H1 (cell line): Measurements from ENCODE around the gene TBC1D22A. TPM values are rescaled to one million over a fixed set of nuclear protein-coding genes. Genes with fewer than 3 reads are reported as not detected.

Experiments
- CTCF ChIA-PET: fragments of 300-600 bp; sonication (Branson Sonifier 250); formaldehyde crosslinking; loops from one replicate; lab custom pipeline; 2021; ENCODE audit not compliant: partially characterized antibody; lab: Charles Lee
- POLR2A ChIA-PET: fragments of 300-600 bp; sonication (Branson Sonifier 250); formaldehyde crosslinking; loops from one replicate; lab custom pipeline; 2021; ENCODE audit warnings: inconsistent platforms; ENCODE audit not compliant: partially characterized antibody; lab: Charles Lee
- DNase-seq, 2 experiments: peaks; one replicate each; pipeline versions ENCODE4 v3.0.0 to v3.0.0-alpha.2; 2010 to 2022; ENCODE audit warnings: low spot score in 2 of 2, low read depth in 1 of 2, mixed read lengths in 1 of 2
- FAIRE-seq: peaks from 2 replicates; lab custom pipeline; 2011; peaks lifted over from hg19 to GRCh38; lab: Jason Lieb, UNC
- H2AFZ ChIP-seq: 2 replicates; pipeline ENCODE4 v1.8.1; 2012; ENCODE audit warnings: low read length, inconsistent platforms
- H2AK5ac ChIP-seq: 2 replicates; pipeline ENCODE4 v1.6.1; 2013; ENCODE audit warnings: low read depth, low read length
- H2BK120ac ChIP-seq: replicated peaks from 2 replicates; pipeline ENCODE3; 2013; ENCODE audit warnings: low read depth, low read length, inconsistent platforms
- H2BK12ac ChIP-seq: 2 replicates; pipeline ENCODE4 v1.6.1; 2013; ENCODE audit warnings: low read depth, low read length
- H2BK15ac ChIP-seq: 2 replicates; pipeline ENCODE4 v1.6.1; 2013; ENCODE audit warnings: low read length
- H2BK20ac ChIP-seq: 2 replicates; pipeline ENCODE4 v1.6.1; 2013; ENCODE audit warnings: low read length
- H2BK5ac ChIP-seq: 2 replicates; pipeline ENCODE4 v1.6.1; 2013; ENCODE audit warnings: low read depth, low read length
- H3K14ac ChIP-seq: 2 replicates; pipeline ENCODE4 v1.6.1; 2013; ENCODE audit warnings: inconsistent platforms; ENCODE audit not compliant: insufficient read length
- H3K18ac ChIP-seq: 2 replicates; pipeline ENCODE4 v1.6.1; 2013; ENCODE audit warnings: low read length; ENCODE audit errors: extremely low read depth
- H3K23ac ChIP-seq: 2 replicates; pipeline ENCODE4 v1.6.1; 2013; ENCODE audit warnings: inconsistent platforms; ENCODE audit not compliant: insufficient read length
- H3K23me2 ChIP-seq: 2 replicates; pipeline ENCODE4 v1.6.1; 2013; ENCODE audit warnings: low read depth, low read length
- H3K27ac ChIP-seq: 2 replicates; pipeline ENCODE4 v1.6.1; 2011; ENCODE audit warnings: low read depth, low read length, inconsistent platforms
- H3K27me3 ChIP-seq, 4 experiments: replicated peaks in 1 of 4; 1 replicate in 1 of 4; 2 replicates in 3 of 4; pipeline versions ENCODE4 v1.6.1 to v1.8.1; 2011 to 2013; ENCODE audit warnings: low read length in 3 of 4, mild to moderate bottlenecking in 3 of 4, inconsistent platforms in 2 of 4, mixed read lengths in 2 of 4, moderate library complexity in 1 of 4; ENCODE audit not compliant: control insufficient read depth in 3 of 4, insufficient read depth in 3 of 4; ENCODE audit errors: extremely low read depth in 1 of 4
- H3K36me3 ChIP-seq, 4 experiments: 2 replicates each; pipeline versions ENCODE4 v1.6.1 to v1.8.1; 2011 to 2013; ENCODE audit warnings: mild to moderate bottlenecking in 4 of 4, low read length in 3 of 4, moderate library complexity in 2 of 4, control low read depth in 1 of 4, inconsistent platforms in 1 of 4; ENCODE audit not compliant: insufficient read depth in 4 of 4, control insufficient read depth in 2 of 4
- H3K4ac ChIP-seq: replicated peaks from 2 replicates; pipeline ENCODE3; 2013; ENCODE audit warnings: low read length, low read depth, mixed read lengths, inconsistent platforms; ENCODE audit not compliant: insufficient read length
- H3K4me1 ChIP-seq, 4 experiments: replicated peaks in 1 of 4; 1 replicate in 1 of 4; 2 replicates in 3 of 4; pipeline versions ENCODE4 v1.6.1 to v1.8.1; 2011 to 2013; ENCODE audit warnings: low read length in 3 of 4, inconsistent platforms in 2 of 4, mixed read lengths in 1 of 4; ENCODE audit not compliant: insufficient read depth in 4 of 4, control insufficient read depth in 3 of 4
- H3K4me2 ChIP-seq, 2 experiments: 2 replicates each; pipeline versions ENCODE4 v1.6.1 to v1.8.1; 2011 to 2013; ENCODE audit warnings: low read depth in 2 of 2, low read length in 2 of 2, control low read depth in 1 of 2, inconsistent platforms in 1 of 2, mild to moderate bottlenecking in 1 of 2; ENCODE audit not compliant: insufficient read depth in 1 of 2
- H3K4me3 ChIP-seq, 4 experiments: fragments of 200-600, 300-600 bp in 1 of 4; sonication (generic), shearing (Covaris generic), sonication (Bioruptor Twin) in 1 of 4; 2 replicates each; pipeline versions ENCODE4 v1.5.1 to v1.8.1; 2011 to 2016; ENCODE audit warnings: low read length in 4 of 4, low read depth in 3 of 4, control low read depth in 2 of 4, inconsistent platforms in 2 of 4, mild to moderate bottlenecking in 2 of 4, mixed read lengths in 1 of 4, moderate library complexity in 1 of 4; ENCODE audit not compliant: insufficient read depth in 2 of 4; ENCODE audit errors: extremely low read depth in 1 of 4
- H3K56ac ChIP-seq: replicated peaks from 2 replicates; pipeline ENCODE3; 2013; ENCODE audit warnings: low read depth, mild to moderate bottlenecking, mixed read lengths, low read length, inconsistent platforms; ENCODE audit not compliant: insufficient read length
- H3K79me1 ChIP-seq: 2 replicates; pipeline ENCODE4 v1.6.1; 2013; ENCODE audit warnings: low read depth, low read length, control low read depth
- H3K79me2 ChIP-seq, 2 experiments: 2 replicates each; pipeline versions ENCODE4 v1.6.1 to v1.8.1; 2012 to 2013; ENCODE audit warnings: low read length in 2 of 2, mild to moderate bottlenecking in 2 of 2, inconsistent platforms in 1 of 2; ENCODE audit not compliant: insufficient read depth in 2 of 2, control insufficient read depth in 1 of 2
- H3K9ac ChIP-seq, 4 experiments: replicated peaks in 1 of 4; 1 replicate in 1 of 4; 2 replicates in 3 of 4; pipeline versions ENCODE4 v1.6.1 to v1.8.1; 2011 to 2013; ENCODE audit warnings: low read depth in 3 of 4, low read length in 3 of 4, control low read depth in 2 of 4, mild to moderate bottlenecking in 2 of 4, moderate library complexity in 2 of 4, inconsistent platforms in 1 of 4; ENCODE audit errors: extremely low read depth in 1 of 4
- H3K9me3 ChIP-seq, 2 experiments: 2 replicates each; pipeline versions ENCODE4 v1.6.1 to v1.8.1; 2012 to 2013; ENCODE audit warnings: mild to moderate bottlenecking in 2 of 2, moderate library complexity in 2 of 2, control low read depth in 1 of 2, inconsistent platforms in 1 of 2, low read depth in 1 of 2, low read length in 1 of 2, mixed read lengths in 1 of 2; ENCODE audit not compliant: insufficient read depth in 2 of 2
- H4K20me1 ChIP-seq, 2 experiments: replicated peaks in 1 of 2; 2 replicates each; pipeline versions ENCODE3 to v1.8.1; 2011 to 2013; ENCODE audit warnings: inconsistent platforms in 2 of 2, low read length in 2 of 2, mild to moderate bottlenecking in 1 of 2; ENCODE audit not compliant: insufficient read depth in 2 of 2, control insufficient read depth in 1 of 2
- H4K5ac ChIP-seq: 2 replicates; pipeline ENCODE4 v1.6.1; 2013; ENCODE audit warnings: low read length, low read depth, mixed read lengths, inconsistent platforms; ENCODE audit not compliant: insufficient read length
- H4K8ac ChIP-seq: 2 replicates; pipeline ENCODE4 v1.8.0; 2013; ENCODE audit warnings: mild to moderate bottlenecking, moderate library complexity, low read length, inconsistent platforms; ENCODE audit not compliant: insufficient read depth; ENCODE audit errors: extremely low read depth
- H4K91ac ChIP-seq: replicated peaks from 2 replicates; pipeline ENCODE3; 2013; ENCODE audit warnings: low read length, mixed read lengths, inconsistent platforms; ENCODE audit not compliant: insufficient read length
- BACH1 ChIP-seq: IDR thresholded peaks from 2 replicates; pipeline ENCODE4 v1.6.1; 2012; ENCODE audit warnings: low read length, improper control_type of control experiment
- CTBP2 ChIP-seq: IDR thresholded peaks from 2 replicates; pipeline ENCODE4 v1.7.0; 2011; ENCODE audit warnings: borderline replicate concordance, mild to moderate bottlenecking, moderate library complexity, mixed read lengths, low read length; ENCODE audit not compliant: insufficient read depth, insufficient read length
- EZH2 ChIP-seq: fragments of 200-600 bp; sonication (generic); IDR thresholded peaks from 2 replicates; pipeline ENCODE4 v1.7.1; 2012; ENCODE audit warnings: low read depth, mild to moderate bottlenecking, moderate library complexity, low read length, inconsistent platforms; ENCODE audit not compliant: severe bottlenecking
- POLR2AphosphoS5 ChIP-seq: IDR thresholded peaks from 2 replicates; pipeline ENCODE4 v1.6.1; 2011; ENCODE audit warnings: low read depth, low read length
- RBBP5 ChIP-seq: IDR thresholded peaks from 2 replicates; pipeline ENCODE4 v1.7.1; 2012; ENCODE audit warnings: low read depth, mild to moderate bottlenecking, inconsistent platforms, low read length, moderate library complexity, borderline replicate concordance
- RNF2 ChIP-seq: fragments of 200-900, 300-1000 bp; sonication (generic); IDR thresholded peaks from 2 replicates; pipeline ENCODE4 v1.7.1; 2016; ENCODE audit warnings: borderline replicate concordance, low read depth, mild to moderate bottlenecking, antibody characterized with exemption, low read length; ENCODE audit not compliant: poor library complexity, severe bottlenecking; ENCODE audit errors: missing control alignments
- SIX5 ChIP-seq: IDR thresholded peaks from 2 replicates; pipeline ENCODE4 v1.6.1; 2011; ENCODE audit warnings: mild to moderate bottlenecking, low read depth, low read length
- YY1 ChIP-seq: IDR thresholded peaks from 2 replicates; pipeline ENCODE4 v1.6.1; 2011; ENCODE audit warnings: low read depth, mild to moderate bottlenecking, low read length
- WGBS, 2 experiments: shearing (Covaris generic) in 1 of 2; methylation state at CpG; one replicate each; pipeline versions ENCODE4 v1.1.6 to v1.1.7; 2013 to 2015; ENCODE audit warnings: low lambda C conversion rate in 2 of 2, mixed read lengths in 2 of 2, inconsistent platforms in 1 of 2, low coverage in 1 of 2, missing lambda C conversion rate in 1 of 2; ENCODE audit not compliant: insufficient replicate concordance in 2 of 2, insufficient coverage in 1 of 2, insufficient read length in 1 of 2; ENCODE audit errors: extremely low coverage in 1 of 2, missing lambda C conversion rate in 1 of 2; 5-methylcytosine and 5-hydroxymethylcytosine counted together
- polyA plus RNA-seq, 7 experiments: library from polyadenylated mRNA; depleted of rRNA in 3 of 7; stranded (reverse) in 5 of 7; unstranded in 2 of 7; fragments of >200 nt in 5 of 7; fragments of 200-250 nt in 2 of 7; gene quantifications; 1 replicate in 5 of 7; 2 replicates in 1 of 7; 4 replicates in 1 of 7; pipeline versions ENCODE4 v1.2.1 to v1.2.3, GENCODE V29; 2011 to 2013; ENCODE audit warnings: missing spikeins in 2 of 7, mixed read lengths in 2 of 7
- total RNA-seq: library from RNA; stranded (reverse); fragmentation: NEBNext Ultra II Directional; extraction: Animal tissue kit (Norgen Biotek cat#: 25700); gene quantifications from 2 replicates; pipeline ENCODE4 v1.2.1, GENCODE V29; 2021
- TF ChIP-seq, protein P1 (sequence below): IDR thresholded peaks from 2 replicates; pipeline ENCODE4 v1.6.1; 2012; ENCODE audit warnings: inconsistent platforms
- TF ChIP-seq, protein P2 (sequence below), 3 experiments: IDR thresholded peaks; 1 replicate in 2 of 3; 2 replicates in 1 of 3; pipeline versions ENCODE4 v1.5.1 to v1.6.1; 2011; ENCODE audit warnings: low read length in 3 of 3, mild to moderate bottlenecking in 3 of 3, inconsistent platforms in 2 of 3, low read depth in 1 of 3, moderate library complexity in 1 of 3; ENCODE audit not compliant: insufficient read depth in 1 of 3; ENCODE audit errors: control extremely low read depth in 1 of 3

The TBC1D22A gene
- total and polyA plus RNA-seq, 2 of the 8 experiments (the other 6 are each of a cell fraction or from before 2014, with no cell fraction given), result 11.9 to 18.4 TPM

DNA sequence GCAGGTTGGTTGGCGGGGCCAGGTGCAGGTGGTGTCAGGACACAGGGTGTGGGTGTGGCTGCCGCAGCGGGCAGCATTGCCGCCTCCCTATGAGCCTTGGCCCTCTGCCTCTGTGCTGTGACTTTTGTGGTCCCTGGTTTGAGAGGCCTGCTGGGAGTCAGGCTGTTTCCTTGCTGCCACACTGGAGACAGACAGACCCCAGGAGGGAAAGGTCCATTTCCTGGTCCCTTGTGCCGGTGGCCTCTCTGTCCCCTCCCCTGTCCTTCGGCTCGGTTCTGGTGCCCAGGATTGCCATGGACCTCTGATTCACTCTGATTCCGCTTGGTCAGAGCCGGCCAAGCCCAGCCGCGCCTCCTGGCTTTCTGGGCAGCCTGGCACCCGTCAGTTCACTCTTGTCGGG lies 196.9 kb downstream of the TBC1D22A start:
- CTCF ChIA-PET, result no interaction called here
- no peak for TF ChIP-seq YY1
- no peak for TF ChIP-seq POLR2AphosphoS5
- TF ChIP-seq, protein P1, sequence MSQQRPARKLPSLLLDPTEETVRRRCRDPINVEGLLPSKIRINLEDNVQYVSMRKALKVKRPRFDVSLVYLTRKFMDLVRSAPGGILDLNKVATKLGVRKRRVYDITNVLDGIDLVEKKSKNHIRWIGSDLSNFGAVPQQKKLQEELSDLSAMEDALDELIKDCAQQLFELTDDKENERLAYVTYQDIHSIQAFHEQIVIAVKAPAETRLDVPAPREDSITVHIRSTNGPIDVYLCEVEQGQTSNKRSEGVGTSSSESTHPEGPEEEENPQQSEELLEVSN, result no peak
- no peak for TF ChIP-seq SIX5
- no peak for TF ChIP-seq EZH2
- TF ChIP-seq, protein P2, sequence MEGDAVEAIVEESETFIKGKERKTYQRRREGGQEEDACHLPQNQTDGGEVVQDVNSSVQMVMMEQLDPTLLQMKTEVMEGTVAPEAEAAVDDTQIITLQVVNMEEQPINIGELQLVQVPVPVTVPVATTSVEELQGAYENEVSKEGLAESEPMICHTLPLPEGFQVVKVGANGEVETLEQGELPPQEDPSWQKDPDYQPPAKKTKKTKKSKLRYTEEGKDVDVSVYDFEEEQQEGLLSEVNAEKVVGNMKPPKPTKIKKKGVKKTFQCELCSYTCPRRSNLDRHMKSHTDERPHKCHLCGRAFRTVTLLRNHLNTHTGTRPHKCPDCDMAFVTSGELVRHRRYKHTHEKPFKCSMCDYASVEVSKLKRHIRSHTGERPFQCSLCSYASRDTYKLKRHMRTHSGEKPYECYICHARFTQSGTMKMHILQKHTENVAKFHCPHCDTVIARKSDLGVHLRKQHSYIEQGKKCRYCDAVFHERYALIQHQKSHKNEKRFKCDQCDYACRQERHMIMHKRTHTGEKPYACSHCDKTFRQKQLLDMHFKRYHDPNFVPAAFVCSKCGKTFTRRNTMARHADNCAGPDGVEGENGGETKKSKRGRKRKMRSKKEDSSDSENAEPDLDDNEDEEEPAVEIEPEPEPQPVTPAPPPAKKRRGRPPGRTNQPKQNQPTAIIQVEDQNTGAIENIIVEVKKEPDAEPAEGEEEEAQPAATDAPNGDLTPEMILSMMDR (IDR thresholded peaks at IDR 0.05; ENCODE audit: control extremely low read depth in 1 of 3, insufficient read depth in 1 of 3, low read depth in 1 of 3, low read length in 3 of 3), result no peak
- TF ChIP-seq CTBP2, result no peak
- TF ChIP-seq BACH1, result no peak
- no peak for TF ChIP-seq RNF2
- no peak for TF ChIP-seq RBBP5

More for the DNA sequence above, 196.9 kb downstream of the TBC1D22A start:
- Histone ChIP-seq H3K18ac (no peak overlapping the region), H3K9me3 (no peaks in the 10 kb centered on the region), H4K91ac (peak overlapping the region; percentile 18), H3K4me1 (peaks cover 0 to 13% (median 6%) of the 10 kb centered on the region in 4 experiments; a peak in 6 of 7 replicates), H4K8ac (peak overlapping the region; percentile 53; the same call in 1 of the 2 replicates), H3K4me3 (no peak overlapping the region), H2AK5ac (no peak overlapping the region), H3K4ac (no peak overlapping the region), H2BK5ac (peak overlapping the region; percentile 53; the same call in 1 of the 2 replicates), H2AFZ (no peak overlapping the region), H3K79me1 (no peaks in the 10 kb centered on the region; the same call in 1 of the 2 replicates), H3K27me3 (no peaks in the 10 kb centered on the region), H3K9ac (no peak overlapping the region), H3K79me2 (no peaks in the 10 kb centered on the region), H3K14ac (peak overlapping the region; percentile 14), H3K27ac (0 out of 2 replicates have a peak overlapping the region, but pooled peaks have one; percentile 32), H3K36me3 (no peaks in the 10 kb centered on the region), H2BK20ac (no peak overlapping the region), H2BK12ac (no peak overlapping the region), H3K23me2 (no peaks in the 10 kb centered on the region), H2BK15ac (0 out of 2 replicates have a peak overlapping the region, but pooled peaks have one; percentile 18), H4K5ac (no peak overlapping the region), H3K4me2 (peak overlapping the region in 1 of 2 experiments; percentile 44; a peak in 1 of 4 replicates), H3K56ac (no peak overlapping the region), H4K20me1 (peaks cover 0 to 3% of the 10 kb centered on the region in 2 experiments), H3K23ac (no peak overlapping the region), H2BK120ac (no peak overlapping the region)
- FAIRE-seq, result no peak
- 78% methylated on average over 13 of the region's 13 CpGs; no CpG with 5 or more reads in 1 of the 2 experiments for WGBS, 2 experiments
- POLR2A ChIA-PET, result no interaction called here
- DNase-seq, result no peak
